H1 (cell line): Measurements from ENCODE around the gene LEKR1. TPM values are rescaled to one million over a fixed set of nuclear protein-coding genes. Genes with fewer than 3 reads are reported as not detected.

Experiments
- CTCF ChIA-PET: fragments of 300-600 bp; sonication (Branson Sonifier 250); formaldehyde crosslinking; loops from one replicate; lab custom pipeline; 2021; ENCODE audit not compliant: partially characterized antibody; lab: Charles Lee
- POLR2A ChIA-PET: fragments of 300-600 bp; sonication (Branson Sonifier 250); formaldehyde crosslinking; loops from one replicate; lab custom pipeline; 2021; ENCODE audit warnings: inconsistent platforms; ENCODE audit not compliant: partially characterized antibody; lab: Charles Lee
- DNase-seq, 2 experiments: peaks; one replicate each; pipeline versions ENCODE4 v3.0.0 to v3.0.0-alpha.2; 2010 to 2022; ENCODE audit warnings: low spot score in 2 of 2, low read depth in 1 of 2, mixed read lengths in 1 of 2
- FAIRE-seq: peaks from 2 replicates; lab custom pipeline; 2011; peaks lifted over from hg19 to GRCh38; lab: Jason Lieb, UNC
- H2AFZ ChIP-seq: 2 replicates; pipeline ENCODE4 v1.8.1; 2012; ENCODE audit warnings: low read length, inconsistent platforms
- H2AK5ac ChIP-seq: 2 replicates; pipeline ENCODE4 v1.6.1; 2013; ENCODE audit warnings: low read depth, low read length
- H2BK120ac ChIP-seq: replicated peaks from 2 replicates; pipeline ENCODE3; 2013; ENCODE audit warnings: low read depth, low read length, inconsistent platforms
- H2BK12ac ChIP-seq: 2 replicates; pipeline ENCODE4 v1.6.1; 2013; ENCODE audit warnings: low read depth, low read length
- H2BK15ac ChIP-seq: 2 replicates; pipeline ENCODE4 v1.6.1; 2013; ENCODE audit warnings: low read length
- H2BK20ac ChIP-seq: 2 replicates; pipeline ENCODE4 v1.6.1; 2013; ENCODE audit warnings: low read length
- H2BK5ac ChIP-seq: 2 replicates; pipeline ENCODE4 v1.6.1; 2013; ENCODE audit warnings: low read depth, low read length
- H3K14ac ChIP-seq: 2 replicates; pipeline ENCODE4 v1.6.1; 2013; ENCODE audit warnings: inconsistent platforms; ENCODE audit not compliant: insufficient read length
- H3K18ac ChIP-seq: 2 replicates; pipeline ENCODE4 v1.6.1; 2013; ENCODE audit warnings: low read length; ENCODE audit errors: extremely low read depth
- H3K23ac ChIP-seq: 2 replicates; pipeline ENCODE4 v1.6.1; 2013; ENCODE audit warnings: inconsistent platforms; ENCODE audit not compliant: insufficient read length
- H3K23me2 ChIP-seq: 2 replicates; pipeline ENCODE4 v1.6.1; 2013; ENCODE audit warnings: low read depth, low read length
- H3K27ac ChIP-seq: 2 replicates; pipeline ENCODE4 v1.6.1; 2011; ENCODE audit warnings: low read depth, low read length, inconsistent platforms
- H3K27me3 ChIP-seq, 4 experiments: replicated peaks in 1 of 4; 1 replicate in 1 of 4; 2 replicates in 3 of 4; pipeline versions ENCODE4 v1.6.1 to v1.8.1; 2011 to 2013; ENCODE audit warnings: low read length in 3 of 4, mild to moderate bottlenecking in 3 of 4, inconsistent platforms in 2 of 4, mixed read lengths in 2 of 4, moderate library complexity in 1 of 4; ENCODE audit not compliant: control insufficient read depth in 3 of 4, insufficient read depth in 3 of 4; ENCODE audit errors: extremely low read depth in 1 of 4
- H3K36me3 ChIP-seq, 4 experiments: 2 replicates each; pipeline versions ENCODE4 v1.6.1 to v1.8.1; 2011 to 2013; ENCODE audit warnings: mild to moderate bottlenecking in 4 of 4, low read length in 3 of 4, moderate library complexity in 2 of 4, control low read depth in 1 of 4, inconsistent platforms in 1 of 4; ENCODE audit not compliant: insufficient read depth in 4 of 4, control insufficient read depth in 2 of 4
- H3K4ac ChIP-seq: replicated peaks from 2 replicates; pipeline ENCODE3; 2013; ENCODE audit warnings: low read length, low read depth, mixed read lengths, inconsistent platforms; ENCODE audit not compliant: insufficient read length
- H3K4me1 ChIP-seq, 4 experiments: replicated peaks in 1 of 4; 1 replicate in 1 of 4; 2 replicates in 3 of 4; pipeline versions ENCODE4 v1.6.1 to v1.8.1; 2011 to 2013; ENCODE audit warnings: low read length in 3 of 4, inconsistent platforms in 2 of 4, mixed read lengths in 1 of 4; ENCODE audit not compliant: insufficient read depth in 4 of 4, control insufficient read depth in 3 of 4
- H3K4me2 ChIP-seq, 2 experiments: 2 replicates each; pipeline versions ENCODE4 v1.6.1 to v1.8.1; 2011 to 2013; ENCODE audit warnings: low read depth in 2 of 2, low read length in 2 of 2, control low read depth in 1 of 2, inconsistent platforms in 1 of 2, mild to moderate bottlenecking in 1 of 2; ENCODE audit not compliant: insufficient read depth in 1 of 2
- H3K4me3 ChIP-seq, 4 experiments: fragments of 200-600, 300-600 bp in 1 of 4; sonication (generic), shearing (Covaris generic), sonication (Bioruptor Twin) in 1 of 4; 2 replicates each; pipeline versions ENCODE4 v1.5.1 to v1.8.1; 2011 to 2016; ENCODE audit warnings: low read length in 4 of 4, low read depth in 3 of 4, control low read depth in 2 of 4, inconsistent platforms in 2 of 4, mild to moderate bottlenecking in 2 of 4, mixed read lengths in 1 of 4, moderate library complexity in 1 of 4; ENCODE audit not compliant: insufficient read depth in 2 of 4; ENCODE audit errors: extremely low read depth in 1 of 4
- H3K56ac ChIP-seq: replicated peaks from 2 replicates; pipeline ENCODE3; 2013; ENCODE audit warnings: low read depth, mild to moderate bottlenecking, mixed read lengths, low read length, inconsistent platforms; ENCODE audit not compliant: insufficient read length
- H3K79me1 ChIP-seq: 2 replicates; pipeline ENCODE4 v1.6.1; 2013; ENCODE audit warnings: low read depth, low read length, control low read depth
- H3K79me2 ChIP-seq, 2 experiments: 2 replicates each; pipeline versions ENCODE4 v1.6.1 to v1.8.1; 2012 to 2013; ENCODE audit warnings: low read length in 2 of 2, mild to moderate bottlenecking in 2 of 2, inconsistent platforms in 1 of 2; ENCODE audit not compliant: insufficient read depth in 2 of 2, control insufficient read depth in 1 of 2
- H3K9ac ChIP-seq, 4 experiments: replicated peaks in 1 of 4; 1 replicate in 1 of 4; 2 replicates in 3 of 4; pipeline versions ENCODE4 v1.6.1 to v1.8.1; 2011 to 2013; ENCODE audit warnings: low read depth in 3 of 4, low read length in 3 of 4, control low read depth in 2 of 4, mild to moderate bottlenecking in 2 of 4, moderate library complexity in 2 of 4, inconsistent platforms in 1 of 4; ENCODE audit errors: extremely low read depth in 1 of 4
- H3K9me3 ChIP-seq, 2 experiments: 2 replicates each; pipeline versions ENCODE4 v1.6.1 to v1.8.1; 2012 to 2013; ENCODE audit warnings: mild to moderate bottlenecking in 2 of 2, moderate library complexity in 2 of 2, control low read depth in 1 of 2, inconsistent platforms in 1 of 2, low read depth in 1 of 2, low read length in 1 of 2, mixed read lengths in 1 of 2; ENCODE audit not compliant: insufficient read depth in 2 of 2
- H4K20me1 ChIP-seq, 2 experiments: replicated peaks in 1 of 2; 2 replicates each; pipeline versions ENCODE3 to v1.8.1; 2011 to 2013; ENCODE audit warnings: inconsistent platforms in 2 of 2, low read length in 2 of 2, mild to moderate bottlenecking in 1 of 2; ENCODE audit not compliant: insufficient read depth in 2 of 2, control insufficient read depth in 1 of 2
- H4K5ac ChIP-seq: 2 replicates; pipeline ENCODE4 v1.6.1; 2013; ENCODE audit warnings: low read length, low read depth, mixed read lengths, inconsistent platforms; ENCODE audit not compliant: insufficient read length
- H4K8ac ChIP-seq: 2 replicates; pipeline ENCODE4 v1.8.0; 2013; ENCODE audit warnings: mild to moderate bottlenecking, moderate library complexity, low read length, inconsistent platforms; ENCODE audit not compliant: insufficient read depth; ENCODE audit errors: extremely low read depth
- H4K91ac ChIP-seq: replicated peaks from 2 replicates; pipeline ENCODE3; 2013; ENCODE audit warnings: low read length, mixed read lengths, inconsistent platforms; ENCODE audit not compliant: insufficient read length
- ASH2L ChIP-seq: fragments of 200-600, 300-600 bp; sonication (generic); IDR thresholded peaks from one replicate; pipeline ENCODE4 v1.7.1; 2017; ENCODE audit warnings: low read length
- ATF3 ChIP-seq: IDR thresholded peaks from 2 replicates; pipeline ENCODE4 v1.6.1; 2011; ENCODE audit warnings: low read depth, mild to moderate bottlenecking, low read length; ENCODE audit not compliant: insufficient read depth
- BCL11A ChIP-seq, 2 experiments: IDR thresholded peaks; one replicate each; pipeline ENCODE4 v1.6.1; 2011; ENCODE audit warnings: low read depth in 2 of 2, low read length in 2 of 2, mild to moderate bottlenecking in 2 of 2
- EZH2 ChIP-seq: fragments of 200-600 bp; sonication (generic); IDR thresholded peaks from 2 replicates; pipeline ENCODE4 v1.7.1; 2012; ENCODE audit warnings: low read depth, mild to moderate bottlenecking, moderate library complexity, low read length, inconsistent platforms; ENCODE audit not compliant: severe bottlenecking
- HDAC2 ChIP-seq, 2 experiments: fragments of 300-600 bp in 1 of 2; sonication (generic) in 1 of 2; IDR thresholded peaks; 2 replicates each; pipeline ENCODE4 v1.6.1; 2011 to 2012; ENCODE audit warnings: low read depth in 2 of 2, low read length in 2 of 2, mild to moderate bottlenecking in 2 of 2, moderate library complexity in 2 of 2, borderline replicate concordance in 1 of 2, inconsistent platforms in 1 of 2
- MAFK ChIP-seq: IDR thresholded peaks from 2 replicates; pipeline ENCODE4 v1.6.1; 2012; ENCODE audit warnings: low read depth, mild to moderate bottlenecking, improper control_type of control experiment, low read length
- POLR2A ChIP-seq, 2 experiments: IDR thresholded peaks; 1 replicate in 1 of 2; 2 replicates in 1 of 2; pipeline ENCODE4 v1.6.1; 2011; ENCODE audit warnings: low read depth in 2 of 2, low read length in 2 of 2, mild to moderate bottlenecking in 2 of 2; ENCODE audit errors: control extremely low read depth in 1 of 2
- POU5F1 ChIP-seq: IDR thresholded peaks from 2 replicates; pipeline ENCODE4 v1.6.1; 2011; ENCODE audit warnings: low read depth, mild to moderate bottlenecking, low read length, moderate library complexity
- SAP30 ChIP-seq: fragments of 300-600 bp; sonication (generic); IDR thresholded peaks from 2 replicates; pipeline ENCODE4 v1.7.1; 2012; ENCODE audit warnings: low read length, moderate library complexity, mild to moderate bottlenecking, inconsistent platforms; ENCODE audit not compliant: insufficient read depth, insufficient replicate concordance
- SP2 ChIP-seq: IDR thresholded peaks from 2 replicates; pipeline ENCODE4 v1.6.1; 2012; ENCODE audit warnings: mild to moderate bottlenecking, low read length, inconsistent platforms
- SUZ12 ChIP-seq: fragments of 200-600 bp; sonication (generic); IDR thresholded peaks from 2 replicates; pipeline ENCODE4 v1.6.1; 2012; ENCODE audit warnings: mild to moderate bottlenecking, inconsistent platforms, low read length, moderate library complexity, mixed read lengths
- TAF1 ChIP-seq: IDR thresholded peaks from 2 replicates; pipeline ENCODE4 v1.6.1; 2011; ENCODE audit warnings: mild to moderate bottlenecking, low read depth, low read length
- TBP ChIP-seq: IDR thresholded peaks from 2 replicates; pipeline ENCODE4 v1.6.1; 2011; ENCODE audit warnings: low read depth, low read length, improper control_type of control experiment
- TCF12 ChIP-seq: IDR thresholded peaks from 2 replicates; pipeline ENCODE4 v1.6.1; 2011; ENCODE audit warnings: low read depth, mild to moderate bottlenecking, low read length
- polyA plus RNA-seq, 7 experiments: library from polyadenylated mRNA; depleted of rRNA in 3 of 7; stranded (reverse) in 5 of 7; unstranded in 2 of 7; fragments of >200 nt in 5 of 7; fragments of 200-250 nt in 2 of 7; gene quantifications; 1 replicate in 5 of 7; 2 replicates in 1 of 7; 4 replicates in 1 of 7; pipeline versions ENCODE4 v1.2.1 to v1.2.3, GENCODE V29; 2011 to 2013; ENCODE audit warnings: missing spikeins in 2 of 7, mixed read lengths in 2 of 7
- total RNA-seq: library from RNA; stranded (reverse); fragmentation: NEBNext Ultra II Directional; extraction: Animal tissue kit (Norgen Biotek cat#: 25700); gene quantifications from 2 replicates; pipeline ENCODE4 v1.2.1, GENCODE V29; 2021

The LEKR1 gene
- total and polyA plus RNA-seq, 2 of the 8 experiments (the other 6 are each of a cell fraction or from before 2014, with no cell fraction given): 0.08 TPM; not detected in 1

- Histone ChIP-seq H3K79me2 (no peaks in the 10 kb centered on the region), H3K23ac (no peak overlapping the region), H3K4ac (no peak overlapping the region), H3K23me2 (no peaks in the 10 kb centered on the region), H2AK5ac (no peak overlapping the region), H4K8ac (no peak overlapping the region), H3K79me1 (no peaks in the 10 kb centered on the region), H2BK12ac (no peak overlapping the region), H3K4me3 (no peak overlapping the region), H3K27ac (no peak overlapping the region), H3K56ac (no peak overlapping the region), H4K20me1 (no peaks in the 10 kb centered on the region), H2BK5ac (no peak overlapping the region), H3K18ac (no peak overlapping the region), H3K27me3 (peaks cover 0 to 1% (median 0%) of the 10 kb centered on the region in 4 experiments; a peak in 1 of 7 replicates), H3K9me3 (no peaks in the 10 kb centered on the region; a peak in 1 of 4 replicates), H2BK20ac (no peak overlapping the region), H3K4me1 (no peaks in the 10 kb centered on the region; a peak in 1 of 7 replicates), H2BK120ac (no peak overlapping the region), H3K36me3 (no peaks in the 10 kb centered on the region), H4K5ac (no peak overlapping the region), H4K91ac (no peak overlapping the region), H3K14ac (no peak overlapping the region), H2AFZ (no peak overlapping the region), H2BK15ac (no peak overlapping the region), H3K9ac (no peak overlapping the region), H3K4me2 (no peak overlapping the region)
- ChIA-PET POLR2A (no interaction called here), CTCF (interaction anchor here (0.8 kb wide), 1 partner anchor 331 kb away, joined by 3 read pairs; no protein-coding TSS in a partner anchor)
- TF ChIP-seq MAFK (no peak), POLR2A (IDR thresholded peaks at IDR 0.05; ENCODE audit: control extremely low read depth in 1 of 2, low read depth in 2 of 2, low read length in 2 of 2) (no peak), EZH2 (no peak), POU5F1 (no peak), SP2 (no peak), TAF1 (no peak), BCL11A (IDR thresholded peaks at IDR 0.05; ENCODE audit: low read depth in 2 of 2, low read length in 2 of 2) (no peak), ATF3 (no peak), HDAC2 (IDR thresholded peaks at IDR 0.05; ENCODE audit: borderline replicate concordance in 1 of 2, low read depth in 2 of 2, low read length in 2 of 2) (no peak), ASH2L (no peak), TCF12 (no peak), TBP (no peak), SAP30 (no peak), SUZ12 (no peak)
- no peak for DNase-seq
- no peak for FAIRE-seq
Measured at GRCh38 chr3:156806698-156807097, 19.5 kb upstream of the LEKR1 start.
